GM08714 (cell line): ENCODE measurements around the gene DGKI.

Source experiments
- H3K4me3 ChIP-seq: fragments of 200-500 bp; sonication (Bioruptor generic); 2 replicates; pipeline ENCODE4 v1.5.1; 2014; ENCODE audit warnings: mild to moderate bottlenecking, low read length, inconsistent platforms
- ZNF274 ChIP-seq: IDR thresholded peaks from 2 replicates; pipeline ENCODE4 v1.6.1; 2012; ENCODE audit warnings: mild to moderate bottlenecking, low read depth, low read length

Gene DGKI

DNA sequence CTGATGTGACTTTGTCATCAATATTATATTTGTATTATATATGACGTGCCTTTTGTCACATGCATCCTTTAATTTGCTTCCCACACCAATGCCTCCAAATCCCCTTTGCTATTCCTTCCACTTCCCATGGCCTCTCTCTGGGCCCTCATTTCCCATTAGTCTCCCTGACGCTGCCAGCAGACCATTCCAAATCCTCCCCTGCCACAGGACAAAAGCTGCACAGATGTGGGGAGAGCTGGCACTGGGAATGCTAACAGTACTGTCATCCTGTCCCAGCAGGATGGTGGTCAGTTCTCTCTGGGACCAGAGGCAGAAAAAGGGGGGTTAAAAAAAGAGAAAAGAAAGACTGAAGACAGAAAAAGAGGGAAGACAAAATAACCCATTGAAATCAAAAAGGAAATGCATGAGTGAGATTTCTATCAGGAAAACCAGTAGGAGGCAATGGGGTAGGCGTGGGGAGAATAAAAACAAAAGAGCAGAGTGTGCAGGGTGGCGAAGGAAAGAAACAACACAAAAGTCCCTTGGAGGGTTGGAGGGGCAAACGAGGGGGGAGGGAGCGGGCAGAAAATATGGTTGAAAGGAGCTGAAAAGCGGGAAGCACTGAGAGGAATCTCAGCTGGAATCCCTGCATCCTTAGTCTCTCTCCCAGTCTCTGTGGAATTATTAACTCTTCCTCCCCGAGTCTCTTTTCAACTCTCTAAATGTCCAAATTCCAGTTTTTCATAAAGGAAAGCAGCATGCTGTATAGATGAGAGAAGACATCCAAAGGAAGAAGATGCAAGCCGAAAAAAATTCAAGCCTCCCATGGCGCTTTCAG, 444.0 kb downstream of the DGKI start:
- TF ChIP-seq ZNF274: no peak

DNA sequence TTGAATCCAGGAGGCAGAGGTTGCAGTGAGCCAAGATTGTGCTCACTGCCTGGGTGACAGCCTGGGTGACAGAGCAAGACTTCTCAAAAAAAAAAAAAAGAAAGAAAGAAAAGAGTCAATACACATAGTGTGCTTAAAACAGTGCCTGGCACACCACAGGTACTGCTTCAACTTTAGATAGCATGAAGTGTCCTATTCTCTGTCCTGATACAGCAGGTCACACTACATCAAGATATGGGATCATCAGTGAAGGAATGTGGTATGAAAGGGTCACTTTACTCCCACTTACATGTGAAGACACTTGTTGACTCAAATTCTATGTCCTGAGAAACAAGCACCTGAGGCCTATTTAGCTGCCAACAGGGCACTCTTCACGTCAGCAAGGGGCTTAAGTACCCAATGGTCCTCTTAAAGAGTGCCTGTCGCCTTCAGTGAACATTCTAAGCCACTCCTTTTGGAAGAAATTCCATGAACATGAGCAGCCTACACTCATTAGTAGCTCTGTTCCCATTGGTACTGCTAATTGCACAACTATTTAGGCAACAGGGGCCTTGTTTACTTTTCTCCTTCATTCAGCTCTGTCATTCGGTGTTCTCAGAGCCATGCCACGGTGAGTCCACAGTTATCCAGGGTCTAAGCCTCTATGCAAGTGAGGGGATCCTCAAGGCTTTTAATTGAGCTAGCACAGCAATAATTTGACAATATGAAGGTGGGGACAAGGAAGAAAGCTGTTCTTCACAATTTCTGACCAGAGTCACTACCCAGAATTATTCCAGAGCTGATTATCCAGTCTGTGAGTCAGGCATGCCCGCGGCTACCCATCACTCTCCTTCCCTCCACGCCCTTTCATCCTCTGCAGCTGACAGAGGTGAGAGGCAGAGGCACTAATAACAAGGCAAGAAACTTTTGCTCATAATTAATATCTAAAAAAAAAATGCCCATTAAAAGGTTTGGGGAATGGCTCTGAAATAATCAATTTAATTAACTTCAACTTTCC, 446.6 kb downstream of the DGKI start:
- H3K4me3 ChIP-seq: no peak overlapping the region
- TF ChIP-seq ZNF274: no peak

More for the DNA sequence above, 444.0 kb downstream of the DGKI start:
- H3K4me3 ChIP-seq: no peak overlapping the region

DNA sequence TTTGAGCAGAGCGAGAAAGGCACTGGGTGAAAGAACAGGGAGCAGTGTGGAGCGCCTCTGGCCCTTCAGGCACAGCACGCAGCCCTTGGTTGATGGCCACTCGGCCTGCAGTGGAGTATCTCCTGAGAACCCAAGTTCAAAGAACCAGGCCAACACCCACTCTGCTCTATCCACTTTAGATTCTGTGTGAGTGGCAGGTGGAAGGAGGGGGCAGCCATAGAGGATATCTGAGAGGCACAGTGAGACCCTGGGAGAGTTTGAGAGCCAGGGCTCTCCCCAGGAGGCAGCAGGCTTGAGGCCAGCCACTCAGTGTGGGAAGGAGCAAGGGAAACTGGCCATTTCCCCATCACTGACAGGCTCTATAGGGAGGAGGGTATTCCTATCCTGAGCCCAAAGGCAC, 450.7 kb downstream of the DGKI start:
- no peak overlapping the region for H3K4me3 ChIP-seq
- no peak for TF ChIP-seq ZNF274

DNA sequence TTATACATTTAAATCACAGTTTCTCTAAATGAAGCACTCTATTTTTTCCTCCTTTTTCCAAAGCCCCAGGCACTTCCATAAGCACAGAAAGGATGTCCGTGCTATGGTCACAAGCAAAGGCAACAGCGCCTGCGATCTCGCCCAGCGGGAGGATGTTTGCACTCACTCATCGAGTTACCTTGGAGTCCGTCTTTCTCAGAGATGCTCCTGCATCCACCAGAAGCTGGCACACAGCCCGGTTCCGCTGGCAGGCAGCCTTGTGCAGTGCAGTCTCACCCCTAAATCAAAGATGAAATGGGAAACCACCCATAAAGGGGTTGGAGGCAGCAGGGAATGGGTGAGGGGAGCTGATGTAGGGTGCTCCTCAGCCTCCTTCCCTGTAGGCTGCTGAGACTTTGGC, 451.4 kb downstream of the DGKI start:
- no peak overlapping the region for H3K4me3 ChIP-seq
- no peak for TF ChIP-seq ZNF274

DNA sequence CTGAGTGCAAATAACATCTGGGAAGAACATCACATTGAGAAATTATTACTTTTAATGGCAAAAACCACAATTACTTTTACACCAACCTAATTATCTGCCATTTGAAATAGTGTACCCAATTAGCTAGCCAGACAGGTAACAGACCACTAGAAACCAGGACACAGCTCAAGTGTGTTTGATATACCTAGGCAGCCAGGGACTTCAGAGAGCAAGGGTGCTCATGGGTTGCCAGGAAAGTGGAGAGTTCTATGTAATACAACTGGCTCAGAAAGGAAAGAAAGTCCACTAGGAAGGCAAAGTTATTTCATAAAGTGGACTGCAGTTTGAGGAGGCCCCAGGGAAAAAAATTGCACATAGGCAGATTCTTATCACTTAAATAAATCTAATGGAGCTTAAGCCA, 453.2 kb downstream of the DGKI start:
- no peak for TF ChIP-seq ZNF274
- no peak overlapping the region for H3K4me3 ChIP-seq

DNA sequence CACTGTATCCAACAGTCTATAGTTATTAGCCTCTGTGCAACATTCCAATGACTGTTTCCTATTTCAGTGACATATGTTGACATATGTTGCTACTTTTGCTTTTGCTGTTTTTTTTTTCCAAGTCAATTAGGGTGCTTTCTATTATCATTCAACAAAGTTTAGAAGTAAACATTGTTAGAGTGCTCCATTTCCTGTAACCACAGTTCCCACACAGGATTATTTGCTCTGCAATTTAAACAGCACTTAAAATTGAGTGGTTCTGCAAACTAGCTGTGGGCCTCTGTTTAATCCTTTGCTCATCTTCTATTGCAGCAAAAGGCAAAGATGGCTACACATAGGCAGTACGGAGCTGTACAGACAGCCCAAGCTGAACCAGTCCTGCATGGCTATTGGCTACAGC, 456.7 kb downstream of the DGKI start:
- no peak for TF ChIP-seq ZNF274
- no peak overlapping the region for H3K4me3 ChIP-seq

DNA sequence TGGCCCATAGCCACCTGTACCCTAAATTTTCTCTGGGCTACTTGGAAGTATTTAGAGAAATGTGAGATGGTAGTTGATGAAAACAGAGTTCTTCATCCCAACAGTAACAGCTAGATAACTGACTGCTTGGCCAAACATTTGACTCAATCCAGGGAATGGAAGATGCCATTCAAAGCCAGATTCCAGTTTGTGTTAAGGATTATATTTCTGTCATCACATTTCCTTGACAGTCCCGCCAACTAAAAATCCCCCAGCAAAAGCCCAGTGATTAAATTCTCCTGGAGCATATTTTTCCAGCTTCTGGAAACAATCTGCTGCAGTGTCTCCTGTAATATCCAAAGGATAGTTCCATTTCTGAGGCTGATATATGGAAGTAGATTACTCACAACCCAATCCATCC, 457.9 kb downstream of the DGKI start:
- TF ChIP-seq ZNF274: no peak

DNA sequence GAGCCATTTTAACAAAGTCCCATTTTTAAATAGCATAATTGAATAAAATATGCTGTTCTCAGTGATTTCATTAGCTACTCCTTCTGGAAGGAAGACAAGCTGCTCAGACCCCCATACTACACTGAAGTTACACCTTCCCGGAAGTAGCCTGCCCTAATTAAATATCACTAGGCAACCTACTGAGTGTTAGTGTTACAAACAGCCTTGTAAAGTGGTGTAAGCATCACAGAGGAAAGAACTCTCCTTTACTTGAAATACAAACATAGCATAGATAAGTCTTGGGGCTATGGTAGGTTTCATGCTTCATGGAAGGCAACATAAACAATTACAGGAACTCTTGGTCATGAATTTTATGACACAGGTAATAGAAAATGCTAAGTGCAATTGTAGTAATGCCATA, 459.8 kb downstream of the DGKI start:
- TF ChIP-seq ZNF274: no peak
- H3K4me3 ChIP-seq: no peak overlapping the region

More for the DNA sequence above, 457.9 kb downstream of the DGKI start:
- no peak overlapping the region for H3K4me3 ChIP-seq

DNA sequence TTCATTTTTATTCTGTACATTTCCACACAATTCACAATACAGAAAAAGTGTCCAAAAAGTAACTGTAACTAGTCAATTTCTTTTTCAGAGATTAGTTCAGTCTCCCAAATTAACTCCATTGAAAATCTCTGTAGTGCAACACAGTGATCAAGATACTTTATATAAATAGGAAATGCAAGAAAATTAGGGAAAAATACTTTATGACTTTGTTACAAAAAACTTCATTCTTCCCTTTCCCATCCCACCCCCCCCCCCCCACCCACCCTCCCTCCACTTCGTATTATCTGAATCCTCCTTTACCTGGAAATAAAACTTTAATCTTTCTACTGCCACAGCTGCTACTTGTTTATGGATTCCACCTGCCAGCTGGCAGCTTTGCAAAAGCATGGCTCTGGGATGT, 465.7 kb downstream of the DGKI start:
- H3K4me3 ChIP-seq: no peak overlapping the region
- TF ChIP-seq ZNF274: no peak

DNA sequence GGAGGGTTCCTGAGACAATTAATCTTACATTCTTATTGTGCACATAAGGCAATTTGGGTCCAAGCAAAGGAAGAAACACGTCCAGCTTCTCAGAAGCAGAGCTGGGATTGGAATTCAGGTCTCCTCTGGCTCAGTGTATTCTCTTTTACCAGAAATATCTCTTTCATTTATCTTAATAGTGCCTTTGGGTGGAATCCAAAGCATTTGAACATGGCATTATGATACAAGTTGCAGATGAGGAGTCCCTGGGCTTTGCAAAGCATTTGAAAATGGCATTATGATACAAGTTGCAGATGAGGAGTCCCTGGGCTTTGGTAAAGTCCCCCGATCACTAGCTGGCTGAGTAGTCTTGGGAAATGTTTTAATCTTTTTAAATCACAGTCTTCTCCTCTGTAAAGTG, 473.3 kb downstream of the DGKI start:
- no peak for TF ChIP-seq ZNF274

DNA sequence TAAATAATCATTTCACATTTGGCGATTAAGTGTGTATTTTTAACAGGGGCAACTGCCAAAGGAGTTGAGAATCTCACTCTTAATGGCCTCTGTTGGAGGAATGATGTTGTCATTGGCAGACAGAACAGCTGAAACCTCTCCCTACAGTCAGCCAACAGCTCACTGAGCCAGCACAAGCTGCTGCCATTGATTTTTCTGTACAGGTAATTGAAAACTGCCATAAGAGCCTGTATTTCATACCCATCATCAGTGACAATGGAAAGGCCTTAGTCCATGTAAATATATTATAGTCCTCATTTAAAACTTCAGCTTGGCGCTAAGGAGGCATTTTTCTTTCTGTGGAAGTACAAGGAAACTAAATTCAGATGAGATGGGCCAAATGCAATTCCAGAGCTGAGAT, 475.2 kb downstream of the DGKI start:
- TF ChIP-seq ZNF274: no peak
- H3K4me3 ChIP-seq: no peak overlapping the region

More for the DNA sequence above, 473.3 kb downstream of the DGKI start:
- no peak overlapping the region for H3K4me3 ChIP-seq

DNA sequence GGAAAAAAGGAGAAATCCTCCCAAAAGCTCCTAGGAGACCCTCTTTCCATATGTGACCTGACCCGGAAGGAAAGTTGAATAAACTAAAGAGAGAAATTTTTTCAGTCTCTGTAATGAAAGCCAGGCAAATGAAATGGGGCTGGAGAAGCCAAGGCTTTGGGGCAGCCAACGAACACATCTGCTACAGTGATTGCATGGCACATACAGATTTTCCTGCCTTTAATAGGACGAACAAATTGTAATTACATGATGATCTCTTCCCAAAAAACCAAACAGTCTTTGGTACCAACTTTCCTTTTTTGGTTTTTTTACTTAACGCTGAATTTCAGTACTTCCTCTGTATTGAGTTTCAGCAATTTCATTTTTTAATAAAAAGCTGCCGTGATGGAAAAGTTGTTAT, 479.8 kb downstream of the DGKI start:
- no peak overlapping the region for H3K4me3 ChIP-seq
- no peak for TF ChIP-seq ZNF274

DNA sequence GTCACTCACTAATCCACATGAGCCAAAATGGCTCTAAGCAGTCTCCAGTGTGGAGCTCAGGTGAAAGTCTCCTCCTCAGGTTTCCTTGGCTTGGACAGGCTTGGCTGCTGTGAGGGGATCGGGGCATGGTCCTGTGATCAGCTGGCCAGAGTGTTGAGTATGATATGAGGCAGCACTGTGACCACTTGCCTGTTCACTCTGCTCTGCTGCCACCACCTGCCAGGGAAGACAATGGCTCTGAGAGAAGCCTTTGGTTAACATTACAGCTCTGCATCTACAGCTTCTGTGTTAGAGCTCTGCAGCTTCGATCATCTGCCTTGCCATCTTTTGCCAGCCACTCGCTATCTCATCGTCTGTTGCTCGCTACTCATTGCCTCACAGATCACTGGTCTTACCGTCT, 483.1 kb downstream of the DGKI start:
- no peak for TF ChIP-seq ZNF274
- no peak overlapping the region for H3K4me3 ChIP-seq

DNA sequence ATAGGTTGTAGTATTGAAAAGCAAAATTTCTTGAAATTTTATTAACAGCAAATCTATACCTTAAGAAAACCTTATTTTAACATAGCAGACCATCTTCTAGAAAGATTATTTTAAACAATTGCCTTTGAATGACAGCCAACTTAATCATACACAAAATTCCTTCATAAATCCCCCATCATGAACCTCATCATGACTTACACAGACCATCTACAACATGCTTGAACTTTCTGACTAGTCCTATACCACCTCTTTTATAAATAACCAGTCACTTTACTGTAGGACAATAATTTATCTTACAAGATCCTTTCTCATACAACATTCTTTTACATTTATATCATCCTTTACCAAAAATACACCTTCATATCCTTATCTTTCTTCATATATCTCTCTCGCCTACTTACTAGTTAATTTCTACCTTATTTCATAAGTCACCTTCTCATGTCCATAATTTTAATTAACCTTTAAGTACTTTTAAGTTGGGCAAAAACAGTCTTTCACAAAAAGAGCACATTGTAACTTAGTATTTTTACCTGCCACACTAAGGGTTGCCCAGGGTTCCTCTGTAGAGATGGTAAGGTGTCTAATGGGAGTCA, 486.6 kb downstream of the DGKI start:
- no peak for TF ChIP-seq ZNF274

More for the DNA sequence above, 486.6 kb downstream of the DGKI start:
- no peak overlapping the region for H3K4me3 ChIP-seq
